OCI-LY7 (cell line): ENCODE data around the gene MPEG1. TPM values are rescaled to one million over a fixed set of nuclear protein-coding genes. Genes with fewer than 3 reads are reported as not detected.

Source experiments
- BruUV-seq: library from RNA; stranded (reverse); fragments of 400-500 nt; replicated peaks from 2 replicates; lab custom pipeline; 2021; lab: Mats Ljungman, UMichigan
- CTCF ChIA-PET: fragments of 300-600 bp; sonication (Branson Sonifier 250); formaldehyde crosslinking; loops from one replicate; lab custom pipeline; 2022; ENCODE audit warnings: antibody characterized with exemption; ENCODE audit not compliant: unreplicated experiment; lab: Charles Lee
- POLR2A ChIA-PET: fragments of 300-600 bp; sonication (Branson Sonifier 250); formaldehyde crosslinking; loops from one replicate; lab custom pipeline; 2022; ENCODE audit warnings: antibody characterized with exemption; lab: Charles Lee
- DNase-seq: peaks from one replicate; pipeline ENCODE4 v3.0.0-alpha.2; 2015; ENCODE audit warnings: low spot score
- H2AFZ ChIP-seq: fragments of 200-600 bp; sonication (generic), shearing (Covaris generic); 2 replicates; pipeline ENCODE4 v1.6.1; 2014; ENCODE audit warnings: mild to moderate bottlenecking, antibody characterized with exemption, low read length, moderate library complexity
- H3K27ac ChIP-seq: fragments of 200-600 bp; sonication (generic); 2 replicates; pipeline ENCODE4 v1.5.1; 2014; ENCODE audit warnings: mixed run types, low read depth, mild to moderate bottlenecking, moderate library complexity, low read length, inconsistent platforms; ENCODE audit not compliant: poor library complexity, severe bottlenecking
- H3K36me3 ChIP-seq: fragments of 200-600 bp; sonication (generic); 2 replicates; pipeline ENCODE4 v1.6.1; 2014; ENCODE audit warnings: mild to moderate bottlenecking, antibody characterized with exemption, low read length, moderate library complexity, mixed read lengths; ENCODE audit not compliant: insufficient read depth
- H3K4me1 ChIP-seq: fragments of 200-600 bp; sonication (generic); 2 replicates; pipeline ENCODE4 v1.5.1; 2014; ENCODE audit warnings: mild to moderate bottlenecking, low read length; ENCODE audit not compliant: insufficient read depth, poor library complexity, severe bottlenecking
- H3K4me2 ChIP-seq: fragments of 200-600 bp; sonication (generic); 2 replicates; pipeline ENCODE4 v1.6.1; 2014; ENCODE audit warnings: mild to moderate bottlenecking, low read length
- H3K4me3 ChIP-seq: fragments of 200-600 bp; sonication (generic); 2 replicates; pipeline ENCODE4 v1.5.1; 2014; ENCODE audit warnings: mild to moderate bottlenecking, low read depth, low read length; ENCODE audit not compliant: poor library complexity, severe bottlenecking
- H3K79me2 ChIP-seq: fragments of 200-600 bp; sonication (generic); 2 replicates; pipeline ENCODE4 v1.6.1; 2016; ENCODE audit warnings: low read depth, mild to moderate bottlenecking, low read length, moderate library complexity, mixed read lengths; ENCODE audit not compliant: insufficient read depth
- H3K9me2 ChIP-seq: fragments of 200-600 bp; sonication (generic); 2 replicates; pipeline ENCODE4 v1.6.1; 2016; ENCODE audit warnings: mild to moderate bottlenecking, low read length, mixed read lengths; ENCODE audit not compliant: insufficient read depth
- H3K9me3 ChIP-seq: fragments of 200-600 bp; sonication (generic); 2 replicates; pipeline ENCODE4 v1.6.1; 2014; ENCODE audit warnings: mild to moderate bottlenecking, mixed run types, low read length, mixed read lengths
- H4K20me1 ChIP-seq: fragments of 200-600 bp; sonication (generic); 2 replicates; pipeline ENCODE4 v1.6.1; 2014; ENCODE audit warnings: mild to moderate bottlenecking, antibody characterized with exemption, low read length, moderate library complexity, mixed read lengths; ENCODE audit not compliant: insufficient read depth
- CTCF ChIP-seq: fragments of 200-600 bp; sonication (generic); conservative IDR thresholded peaks from 2 replicates; pipeline ENCODE4 v1.5.1; 2014; ENCODE audit warnings: mild to moderate bottlenecking, antibody characterized with exemption, low read length, moderate library complexity, mixed read lengths
- EZH2phosphoT487 ChIP-seq: fragments of 200-600 bp; sonication (generic); IDR thresholded peaks from 2 replicates; pipeline ENCODE4 v1.6.1; 2018; ENCODE audit warnings: low read depth, borderline replicate concordance, mild to moderate bottlenecking, mixed run types, antibody characterized with exemption, low read length, moderate library complexity, mixed read lengths
- intact Hi-C: fragments of 100-400 bp; cut with micrococcal nuclease; formaldehyde crosslinking; loops from one replicate; pipeline ENCODE4 v1.10.0; 2022; ENCODE audit not compliant: unreplicated experiment
- small RNA-seq: library from RNA; depleted of rRNA; stranded (forward); fragments of <200 nt; gene quantifications from one replicate; pipeline ENCODE3, GENCODE V24; 2014
- total RNA-seq, 2 experiments: library from RNA; depleted of rRNA in 1 of 2; stranded (reverse); fragments of >200 nt in 1 of 2; shearing (Covaris generic) in 1 of 2; gene quantifications; 2 replicates each; pipeline ENCODE4 v1.2.3, GENCODE V29; 2014 to 2022

The MPEG1 gene
- total RNA-seq, 2 experiments from 2014 or later = 0.06 to 12.4 TPM

DNA sequence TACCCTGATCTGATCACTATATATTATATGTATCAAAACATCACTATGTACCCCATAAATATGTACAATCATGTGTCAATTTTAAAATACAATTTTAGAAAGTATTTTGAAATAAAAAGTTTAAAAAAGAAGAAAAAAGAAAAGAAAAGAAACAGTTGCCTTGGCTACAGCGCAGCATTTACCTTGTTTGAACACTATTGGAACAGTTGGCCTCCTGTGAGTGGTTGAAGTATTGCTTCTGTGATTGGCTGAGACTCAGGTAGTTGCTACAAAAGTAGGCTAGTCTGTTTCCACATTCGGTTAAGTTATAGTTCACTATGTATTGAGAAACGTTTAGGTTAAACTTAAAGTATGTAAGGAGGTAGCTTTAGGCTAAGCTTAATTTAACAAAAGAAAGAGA is 48.7 kb downstream of the MPEG1 start:
- no peaks in the 10 kb centered on the region for H3K9me3 ChIP-seq
- H3K4me3 ChIP-seq = no peak overlapping the region
- TF ChIP-seq CTCF (no peak), EZH2phosphoT487 (no peak)
- H3K4me1 ChIP-seq = no peaks in the 10 kb centered on the region
- H3K9me2 ChIP-seq = no peaks in the 10 kb centered on the region
- BruUV-seq = no TSS peak
- H4K20me1 ChIP-seq = no peaks in the 10 kb centered on the region
- intact Hi-C loops = no loop called here
- no peak overlapping the region for H3K27ac ChIP-seq
- no peaks in the 10 kb centered on the region for H3K79me2 ChIP-seq
- no peaks in the 10 kb centered on the region for H3K36me3 ChIP-seq
- ChIA-PET POLR2A (interaction anchor here (0.7 kb wide), 1 partner anchor 278 kb away, joined by 7 read pairs; no protein-coding TSS in a partner anchor), CTCF (no interaction called here)
- DNase-seq = no peak
- H2AFZ ChIP-seq = no peak overlapping the region
- no peak overlapping the region for H3K4me2 ChIP-seq

Small RNA genes within 50 kb of the gene (small RNA-seq; reads per million reads assigned to genes)
- not detected for gene RN7SL42P

Other genes starting within 250 kb of the MPEG1 start
- gene GLYATL1B, start 126.6 kb downstream of the MPEG1 start, total RNA-seq (2014; rRNA removed; shearing (Covaris generic)) = 0.59 TPM in 1 of 2 replicates, not detected in the other
- gene GLYATL1B, start 126.6 kb downstream of the MPEG1 start, total RNA-seq (2022) = not detected in 2 replicates
- 30.3 and 37.6 TPM in 2 replicates for gene FAM111B, start 105.7 kb downstream of the MPEG1 start, total RNA-seq (2014; rRNA removed; shearing (Covaris generic))
- gene FAM111B, start 105.7 kb downstream of the MPEG1 start, total RNA-seq (2022) = 38.1 and 39.8 TPM in 2 replicates
- 80.8 and 83.9 TPM in 2 replicates for gene FAM111A, start 70.1 kb downstream of the MPEG1 start, total RNA-seq (2014; rRNA removed; shearing (Covaris generic))
- gene FAM111A, start 70.1 kb downstream of the MPEG1 start, total RNA-seq (2022) = 93.7 and 99.8 TPM in 2 replicates
- 0.70 and 1.4 TPM in 2 replicates for gene DTX4, start 40.8 kb downstream of the MPEG1 start, total RNA-seq (2014; rRNA removed; shearing (Covaris generic))
- gene DTX4, start 40.8 kb downstream of the MPEG1 start, total RNA-seq (2022) = 9.4 and 9.9 TPM in 2 replicates
- gene OR5AN1, start 146.0 kb upstream of the MPEG1 start, total RNA-seq (2014; rRNA removed; shearing (Covaris generic)) = not detected in 2 replicates
- gene OR5AN1, start 146.0 kb upstream of the MPEG1 start, total RNA-seq (2022) = not detected in 2 replicates
- not detected in 2 replicates for gene OR5A2, start 213.5 kb upstream of the MPEG1 start, total RNA-seq (2014; rRNA removed; shearing (Covaris generic))
- not detected in 2 replicates for gene OR5A2, start 213.5 kb upstream of the MPEG1 start, total RNA-seq (2022)
- not detected in 2 replicates for gene OR5A1, start 223.5 kb upstream of the MPEG1 start, total RNA-seq (2014; rRNA removed; shearing (Covaris generic))
- gene OR5A1, start 223.5 kb upstream of the MPEG1 start, total RNA-seq (2022) = not detected in 2 replicates
- not detected in 2 replicates for gene OR4D6, start 244.0 kb upstream of the MPEG1 start, total RNA-seq (2014; rRNA removed; shearing (Covaris generic))
- gene OR4D6, start 244.0 kb upstream of the MPEG1 start, total RNA-seq (2022) = not detected in 2 replicates